Type B pancreatic cell (in vitro differentiated cells): ENCODE measurements around the gene TTC28. TPM values are rescaled to one million over a fixed set of nuclear protein-coding genes. Genes with fewer than 3 reads are reported as not detected.

Source experiments
- DNase-seq: peaks from one replicate; pipeline ENCODE4 v3.0.0; 2021; ENCODE audit warnings: mixed read lengths; ENCODE audit not compliant: unreplicated experiment; ENCODE audit errors: extremely low spot score
- H3K27ac Mint-ChIP-seq: 2 replicates; pipeline ENCODE4 v1.8.0; 2021; ENCODE audit warnings: mild to moderate bottlenecking, mixed read lengths
- H3K27me3 Mint-ChIP-seq: 2 replicates; pipeline ENCODE4 v1.8.0; 2021; ENCODE audit warnings: mixed read lengths
- H3K36me3 Mint-ChIP-seq: 2 replicates; pipeline ENCODE4 v1.8.0; 2021; ENCODE audit warnings: mixed read lengths
- H3K4me1 Mint-ChIP-seq: one replicate; pipeline ENCODE4 v1.8.0; 2021; ENCODE audit warnings: mixed read lengths; ENCODE audit not compliant: unreplicated experiment
- H3K4me3 Mint-ChIP-seq: 2 replicates; pipeline ENCODE4 v1.8.0; 2021; ENCODE audit warnings: mild to moderate bottlenecking, mixed read lengths
- H3K9me3 Mint-ChIP-seq: 2 replicates; pipeline ENCODE4 v1.8.0; 2021; ENCODE audit warnings: mixed read lengths
- CTCF ChIP-seq: fragments of 200-600 bp; sonication (generic); conservative IDR thresholded peaks from 2 replicates; pipeline ENCODE4 v1.5.0; 2021; ENCODE audit warnings: antibody characterized with exemption, mild to moderate bottlenecking
- total RNA-seq: library from RNA; stranded (reverse); gene quantifications from 2 replicates; pipeline ENCODE4 v1.2.1, GENCODE V29; 2021; ENCODE audit warnings: low replicate concordance

The TTC28 gene
- total RNA-seq, 1 donor from 2014 or later, result 59.2 TPM

DNA sequence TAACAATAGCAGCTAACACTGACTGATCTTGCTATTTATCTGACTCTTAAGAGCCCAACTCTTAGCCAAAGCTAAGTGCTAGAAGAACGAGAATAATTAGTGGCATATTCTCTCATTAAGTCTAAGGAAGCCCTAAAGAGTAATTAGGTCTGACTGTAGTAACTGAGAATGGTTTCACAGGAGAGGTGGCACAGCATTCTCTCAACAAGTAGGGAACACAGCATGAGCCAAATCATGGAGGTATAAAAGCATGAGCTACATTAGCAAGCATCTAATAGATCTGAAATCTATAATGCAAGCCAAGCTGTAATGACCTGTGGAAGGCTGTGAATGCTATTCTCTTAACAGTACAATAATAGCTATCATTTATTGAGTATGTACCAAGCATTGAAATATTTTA, 230.6 kb downstream of the TTC28 start:
- DNase-seq, result no peak
- Mint-ChIP-seq H3K36me3 (no peaks in the 10 kb centered on the region), H3K4me1 (peaks cover 7% of the 10 kb centered on the region), H3K27ac (no peak overlapping the region), H3K27me3 (no peaks in the 10 kb centered on the region), H3K9me3 (no peaks in the 10 kb centered on the region), H3K4me3 (no peak overlapping the region)
- no peak for TF ChIP-seq CTCF

- TF ChIP-seq CTCF, result no peak
- H3K4me1 Mint-ChIP-seq, result peaks cover 9% of the 10 kb centered on the region
- H3K4me3 Mint-ChIP-seq, result no peak overlapping the region
- H3K36me3 Mint-ChIP-seq, result no peaks in the 10 kb centered on the region
- no peaks in the 10 kb centered on the region for H3K27me3 Mint-ChIP-seq
- no peak for DNase-seq
- H3K27ac Mint-ChIP-seq, result no peak overlapping the region
- H3K9me3 Mint-ChIP-seq, result no peaks in the 10 kb centered on the region
Measured at GRCh38 chr22:28448625-28449024, 231.0 kb downstream of the TTC28 start.

- no peak for TF ChIP-seq CTCF
- Mint-ChIP-seq H3K9me3 (no peaks in the 10 kb centered on the region), H3K4me1 (peaks cover 31% of the 10 kb centered on the region), H3K36me3 (no peaks in the 10 kb centered on the region), H3K27me3 (no peaks in the 10 kb centered on the region), H3K4me3 (peak overlapping the region; percentile 72), H3K27ac (no peak overlapping the region)
- DNase-seq, result no peak
Measured at GRCh38 chr22:28444659-28445058, 235.0 kb downstream of the TTC28 start.

GRCh38 chr22:28443526-28443876, 236.1 kb downstream of the TTC28 start:
- Mint-ChIP-seq H3K27me3 (no peaks in the 10 kb centered on the region), H3K4me1 (peaks cover 28% of the 10 kb centered on the region), H3K27ac (peak overlapping the region; percentile 79), H3K36me3 (no peaks in the 10 kb centered on the region), H3K4me3 (peak overlapping the region; percentile 97), H3K9me3 (no peaks in the 10 kb centered on the region)
- no peak for DNase-seq
- no peak for TF ChIP-seq CTCF

GRCh38 chr22:28442711-28443525, 236.7 kb downstream of the TTC28 start:
- peak overlapping the region; percentile 97 for H3K4me3 Mint-ChIP-seq
- H3K36me3 Mint-ChIP-seq, result no peaks in the 10 kb centered on the region
- no peaks in the 10 kb centered on the region for H3K9me3 Mint-ChIP-seq
- no peaks in the 10 kb centered on the region for H3K27me3 Mint-ChIP-seq
- peak overlapping the region; percentile 79 for H3K27ac Mint-ChIP-seq
- TF ChIP-seq CTCF, result no peak
- DNase-seq, result no peak
- H3K4me1 Mint-ChIP-seq, result peaks cover 34% of the 10 kb centered on the region
